Suprapubic skin (tissue), 4 donors: ENCODE measurements around the gene FAM131A. TPM values are rescaled to one million over a fixed set of nuclear protein-coding genes. Genes with fewer than 3 reads are reported as not detected.
A peak's percentile ranks its signal among the peaks of the same experiment; 100 is the strongest.

Source experiments
- DNase-seq, 2 donors: peaks; one replicate each; pipeline ENCODE4 v3.0.0-alpha.2; 2019; ENCODE audit warnings: low spot score in 2 of 2
- H3K27ac ChIP-seq: fragments of 200-600 bp; sonication (generic); one replicate; pipeline ENCODE4 v1.5.1; 2019
- H3K27me3 ChIP-seq: fragments of 200-600 bp; sonication (generic); one replicate; pipeline ENCODE4 v1.5.1; 2019
- H3K36me3 ChIP-seq: fragments of 200-600 bp; sonication (generic); one replicate; pipeline ENCODE4 v1.5.1; 2019
- H3K4me1 ChIP-seq: fragments of 200-600 bp; sonication (generic); one replicate; pipeline ENCODE4 v1.5.1; 2019
- H3K4me3 ChIP-seq: fragments of 200-600 bp; sonication (generic); one replicate; pipeline ENCODE4 v1.5.1; 2019; ENCODE audit warnings: mild to moderate bottlenecking
- H3K9me3 ChIP-seq: fragments of 200-600 bp; sonication (generic); one replicate; pipeline ENCODE4 v1.5.1; 2019
- EP300 ChIP-seq: sonication (generic); formaldehyde crosslinking; IDR thresholded peaks from one replicate; pipeline ENCODE4 v1.6.1; 2017; ENCODE audit warnings: antibody characterized with exemption
- POLR2A ChIP-seq, 2 donors: fragments of 450-650 bp; IDR thresholded peaks; one replicate each; pipeline ENCODE4 v1.6.1; 2017; ENCODE audit warnings: antibody characterized with exemption in 2 of 2, mild to moderate bottlenecking in 2 of 2, moderate library complexity in 2 of 2
- POLR2AphosphoS5 ChIP-seq, 3 donors: sonication (generic); formaldehyde crosslinking; IDR thresholded peaks; one replicate each; pipeline ENCODE4 v1.6.1; 2017; ENCODE audit warnings: antibody characterized with exemption in 3 of 3
- WGBS: methylation state at CpG from one replicate; pipeline ENCODE4 v1.1.5; 2018; 5-methylcytosine and 5-hydroxymethylcytosine counted together
- total RNA-seq, 4 donors: library from RNA; depleted of rRNA; stranded (reverse); fragments of >200 nt; gene quantifications; one replicate each; pipeline ENCODE4 v1.1.0, GENCODE V29; 2016
- TF ChIP-seq, protein P1 (sequence below), 2 donors: fragments of 200-600 bp in 1 of 2; fragments of 450-650 bp in 1 of 2; sonication (generic) in 1 of 2; IDR thresholded peaks; one replicate each; pipeline ENCODE4 v1.5.1; 2016 to 2019; ENCODE audit warnings: antibody characterized with exemption in 2 of 2, mild to moderate bottlenecking in 1 of 2, moderate library complexity in 1 of 2

The FAM131A gene
- total RNA-seq, 4 donors from 2014 or later = 54.4 to 77.9 (median 65.3) TPM

- H3K27ac ChIP-seq = no peak overlapping the region
- H3K9me3 ChIP-seq = no peaks in the 10 kb centered on the region
- no peak for TF ChIP-seq EP300
- no peak for TF ChIP-seq POLR2A (IDR thresholded peaks at IDR 0.05)
- no peak for TF ChIP-seq POLR2AphosphoS5 (IDR thresholded peaks at IDR 0.05)
- TF ChIP-seq, protein P1, sequence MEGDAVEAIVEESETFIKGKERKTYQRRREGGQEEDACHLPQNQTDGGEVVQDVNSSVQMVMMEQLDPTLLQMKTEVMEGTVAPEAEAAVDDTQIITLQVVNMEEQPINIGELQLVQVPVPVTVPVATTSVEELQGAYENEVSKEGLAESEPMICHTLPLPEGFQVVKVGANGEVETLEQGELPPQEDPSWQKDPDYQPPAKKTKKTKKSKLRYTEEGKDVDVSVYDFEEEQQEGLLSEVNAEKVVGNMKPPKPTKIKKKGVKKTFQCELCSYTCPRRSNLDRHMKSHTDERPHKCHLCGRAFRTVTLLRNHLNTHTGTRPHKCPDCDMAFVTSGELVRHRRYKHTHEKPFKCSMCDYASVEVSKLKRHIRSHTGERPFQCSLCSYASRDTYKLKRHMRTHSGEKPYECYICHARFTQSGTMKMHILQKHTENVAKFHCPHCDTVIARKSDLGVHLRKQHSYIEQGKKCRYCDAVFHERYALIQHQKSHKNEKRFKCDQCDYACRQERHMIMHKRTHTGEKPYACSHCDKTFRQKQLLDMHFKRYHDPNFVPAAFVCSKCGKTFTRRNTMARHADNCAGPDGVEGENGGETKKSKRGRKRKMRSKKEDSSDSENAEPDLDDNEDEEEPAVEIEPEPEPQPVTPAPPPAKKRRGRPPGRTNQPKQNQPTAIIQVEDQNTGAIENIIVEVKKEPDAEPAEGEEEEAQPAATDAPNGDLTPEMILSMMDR (IDR thresholded peaks at IDR 0.05) = no peak
- WGBS = 92% methylated on average over 2 of the region's 11 CpGs
- DNase-seq = no peak
- no peak overlapping the region for H3K4me3 ChIP-seq
- H3K36me3 ChIP-seq = peaks cover 10% of the 10 kb centered on the region
- H3K27me3 ChIP-seq = no peaks in the 10 kb centered on the region
- peaks cover 15% of the 10 kb centered on the region for H3K4me1 ChIP-seq
These were observed 15.6 kb downstream of the FAM131A start for GRCh38 chr3:184352897-184353545.

DNA sequence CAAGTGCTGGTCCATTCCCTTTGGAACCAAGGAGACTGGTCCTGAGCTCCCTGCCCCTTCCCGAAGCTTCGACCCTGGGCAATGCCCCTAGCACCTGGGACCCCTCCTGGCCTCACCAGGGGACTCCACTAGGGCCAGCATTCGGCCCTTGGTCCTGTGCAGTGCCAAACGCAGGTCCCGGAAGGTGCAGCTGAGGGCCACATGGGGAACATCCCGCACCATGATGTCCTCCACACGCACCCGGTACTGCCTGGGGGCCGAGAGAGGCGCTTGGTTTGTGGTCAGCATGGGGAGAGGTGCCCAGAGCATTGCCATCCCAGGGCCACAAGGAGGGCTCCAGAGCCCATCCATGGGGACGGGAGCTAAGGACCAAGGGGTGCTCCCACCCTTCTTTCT, 16.1 kb downstream of the FAM131A start:
- no peak for TF ChIP-seq EP300
- no peak for TF ChIP-seq POLR2AphosphoS5 (IDR thresholded peaks at IDR 0.05)
- TF ChIP-seq, protein P1 (IDR thresholded peaks at IDR 0.05) = no peak
- no peak for TF ChIP-seq POLR2A (IDR thresholded peaks at IDR 0.05)
- Histone ChIP-seq H3K4me1 (peaks cover 15% of the 10 kb centered on the region), H3K9me3 (no peaks in the 10 kb centered on the region), H3K4me3 (no peak overlapping the region), H3K27ac (no peak overlapping the region), H3K36me3 (peaks cover 10% of the 10 kb centered on the region), H3K27me3 (no peaks in the 10 kb centered on the region)
- DNase-seq = no peak
- WGBS = 85% methylated on average over 4 of the region's 11 CpGs

DNA sequence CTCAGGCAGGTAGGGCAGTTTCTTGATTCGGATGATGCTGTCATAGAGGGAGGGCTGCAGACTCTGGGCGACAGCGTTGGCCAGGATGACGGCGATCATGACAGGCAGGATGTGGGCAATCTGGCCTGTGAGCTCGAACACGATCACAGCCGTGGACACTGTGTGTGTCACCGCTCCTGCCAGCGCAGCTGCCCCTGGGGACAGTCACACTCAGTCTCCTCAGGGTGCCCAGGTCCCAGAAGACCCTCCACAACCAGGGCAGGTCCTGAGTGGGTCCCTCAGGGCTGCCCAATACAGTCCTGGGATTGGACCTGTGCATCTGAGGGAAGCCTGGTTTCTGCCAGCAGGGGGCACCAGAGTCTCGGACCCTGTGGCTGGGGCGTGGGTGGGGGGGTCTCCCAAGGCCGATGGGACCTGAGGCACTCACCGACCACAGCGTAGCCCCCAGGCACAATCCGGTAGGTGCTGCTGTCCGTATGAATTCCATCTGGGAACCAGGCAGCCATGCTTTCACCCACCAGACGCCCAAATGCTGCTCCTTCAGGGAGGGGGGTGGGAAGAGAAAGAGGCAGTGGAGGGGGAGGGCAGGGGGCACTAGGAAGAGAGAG, 16.8 kb downstream of the FAM131A start:
- Histone ChIP-seq H3K4me3 (no peak overlapping the region), H3K27ac (no peak overlapping the region), H3K9me3 (no peaks in the 10 kb centered on the region), H3K27me3 (no peaks in the 10 kb centered on the region), H3K4me1 (peaks cover 15% of the 10 kb centered on the region), H3K36me3 (peaks cover 10% of the 10 kb centered on the region)
- 19% methylated on average over 8 of the region's 18 CpGs for WGBS
- no peak for TF ChIP-seq POLR2A (IDR thresholded peaks at IDR 0.05)
- TF ChIP-seq, protein P1 (IDR thresholded peaks at IDR 0.05) = peak in 1 of 2 donors; percentile 71
- no peak for DNase-seq

DNA sequence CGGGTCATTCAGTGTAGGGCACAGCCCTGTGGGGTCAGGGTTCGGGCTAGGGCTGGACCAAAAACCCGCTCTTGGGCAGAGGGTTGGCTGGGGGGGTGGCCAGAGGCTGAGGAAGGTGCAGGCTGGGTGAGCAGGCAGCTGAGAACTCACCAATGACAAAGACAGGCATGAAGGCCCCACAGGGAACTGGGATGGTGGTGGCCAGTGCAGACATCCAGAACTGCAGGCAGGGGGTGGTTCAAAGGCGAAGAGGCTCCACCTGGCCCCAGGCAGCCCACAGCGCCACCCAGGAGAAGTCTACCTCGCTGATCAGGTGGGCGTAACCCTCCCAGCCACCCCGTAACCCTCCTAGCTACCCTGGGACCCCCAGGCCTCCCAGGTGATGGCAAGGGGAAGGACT, 17.4 kb downstream of the FAM131A start:
- H3K4me1 ChIP-seq = peaks cover 20% of the 10 kb centered on the region
- no peak overlapping the region for H3K4me3 ChIP-seq
- H3K27ac ChIP-seq = no peak overlapping the region
- H3K9me3 ChIP-seq = no peaks in the 10 kb centered on the region
- peaks cover 10% of the 10 kb centered on the region for H3K36me3 ChIP-seq
- no peak for DNase-seq
- no peaks in the 10 kb centered on the region for H3K27me3 ChIP-seq
- WGBS = 79% methylated on average over 8 of the region's 8 CpGs
- TF ChIP-seq EP300 (no peak), POLR2AphosphoS5 (IDR thresholded peaks at IDR 0.05) (no peak), POLR2A (IDR thresholded peaks at IDR 0.05) (no peak)
- TF ChIP-seq, protein P1 (IDR thresholded peaks at IDR 0.05) = no peak

DNA sequence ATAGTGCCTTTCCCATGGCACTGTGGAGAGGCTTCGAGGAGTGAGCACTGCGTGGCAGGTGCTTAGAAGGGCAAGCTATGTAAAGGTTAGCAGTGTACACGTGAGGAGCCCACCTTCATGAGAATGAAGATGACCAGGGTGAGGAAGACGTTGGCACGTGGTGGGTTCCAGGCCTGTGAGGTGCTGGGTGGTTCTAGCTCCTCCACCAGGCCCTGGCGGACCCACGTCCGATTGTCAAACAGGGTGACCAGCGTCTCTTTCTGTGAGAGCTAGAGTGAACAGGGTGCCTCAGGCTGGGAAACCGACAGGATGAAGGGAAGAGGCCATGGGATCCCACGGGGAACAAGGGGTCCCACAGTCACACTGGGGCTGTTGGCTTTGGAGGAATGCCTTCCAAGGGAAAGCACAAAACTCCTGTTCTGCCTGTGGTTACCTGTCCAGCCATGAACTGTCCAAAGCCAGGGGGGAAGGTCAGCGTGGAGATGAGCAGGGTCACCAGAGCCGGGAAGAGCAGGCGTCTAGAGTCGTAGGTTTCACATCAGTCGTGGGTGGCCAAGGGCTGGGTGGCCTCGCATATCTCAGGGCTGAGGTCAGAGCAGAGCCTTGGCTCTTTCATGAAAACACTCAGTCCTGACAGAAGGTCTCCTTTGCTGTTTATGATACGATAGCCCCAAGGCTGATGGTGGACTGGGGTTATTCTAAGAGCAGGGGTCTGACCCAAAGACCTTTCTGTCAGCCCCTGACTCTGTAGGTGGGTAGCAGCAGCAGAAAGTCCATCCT, 18.1 kb downstream of the FAM131A start:
- WGBS = 75% methylated on average over 16 of the region's 18 CpGs
- TF ChIP-seq EP300 = no peak
- TF ChIP-seq, protein P1 (IDR thresholded peaks at IDR 0.05) = no peak
- no peak for TF ChIP-seq POLR2AphosphoS5 (IDR thresholded peaks at IDR 0.05)
- H3K9me3 ChIP-seq = no peaks in the 10 kb centered on the region
- H3K4me1 ChIP-seq = peaks cover 26% of the 10 kb centered on the region
- no peak for DNase-seq
- H3K27me3 ChIP-seq = no peaks in the 10 kb centered on the region
- no peak overlapping the region for H3K27ac ChIP-seq
- peaks cover 10% of the 10 kb centered on the region for H3K36me3 ChIP-seq
- no peak overlapping the region for H3K4me3 ChIP-seq
